ENCODE results near the gene PDX1. TPM values are rescaled to one million over a fixed set of nuclear protein-coding genes. Genes with fewer than 3 reads are reported as not detected.

PDX1 gene
- total and polyA plus RNA-seq, 9 of the 15 experiments (the other 6 are each of a cell fraction or from before 2014, with no cell fraction given) = not detected

DNA sequence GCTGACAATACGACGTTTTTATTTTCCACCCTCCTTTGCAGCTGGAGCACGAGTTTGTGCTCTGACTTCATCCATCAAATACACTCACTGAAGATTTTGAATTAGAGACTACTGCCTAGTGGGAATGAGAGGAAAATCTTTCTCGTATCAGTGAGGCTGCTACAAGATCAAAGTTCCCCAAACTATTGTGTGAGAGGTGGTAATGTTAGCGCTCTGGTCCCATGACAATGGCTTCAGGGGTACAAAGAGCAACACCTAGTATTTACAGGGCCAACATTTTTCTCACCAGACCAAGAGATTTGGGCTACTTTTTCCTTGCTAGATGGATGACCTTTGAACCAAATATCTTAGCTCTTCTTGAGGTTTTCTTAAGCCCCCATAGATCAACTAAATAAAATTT is 30.3 kb upstream of the PDX1 start:
- Histone ChIP-seq H3K27me3 (ENCODE audit: control insufficient read depth in 2 of 2, insufficient read depth in 2 of 2, low read length in 2 of 2) (no peaks in the 10 kb centered on the region), H3K4me1 (replicated peaks in 1 of 2; ENCODE audit: control insufficient read depth in 2 of 2, insufficient read depth in 2 of 2, low read length in 2 of 2) (no peaks in the 10 kb centered on the region), H4K20me1 (replicated peaks; ENCODE audit: control insufficient read depth, insufficient read depth, low read length) (no peaks in the 10 kb centered on the region), H3K27ac (ENCODE audit: extremely low read depth, low read depth, low read length) (no peak overlapping the region), H3K36me3 (ENCODE audit: control insufficient read depth, insufficient read depth, low read length) (no peaks in the 10 kb centered on the region), H2AFZ (ENCODE audit: low read depth, low read length) (no peak overlapping the region), H3K4me3 (no peak overlapping the region), H3K9me1 (ENCODE audit: control insufficient read depth, insufficient read depth, low read length) (no peaks in the 10 kb centered on the region), H3K9ac (ENCODE audit: insufficient read depth in 1 of 2, low read depth in 2 of 2, low read length in 2 of 2) (no peak overlapping the region), H3K9me3 (replicated peaks; ENCODE audit: control insufficient read depth, insufficient read depth, low read depth, low read length) (no peaks in the 10 kb centered on the region), H3K79me2 (ENCODE audit: control insufficient read depth, insufficient read depth, low read length) (no peaks in the 10 kb centered on the region), H3K4me2 (ENCODE audit: insufficient read depth, low read length) (no peak overlapping the region)
- ATAC-seq (no peak), DNase-seq (ENCODE audit: extremely low read depth in 1 of 4, low spot score in 3 of 4) (no peak), FAIRE-seq (no peak)
- 0% methylated on average over 4 of the region's 5 CpGs for WGBS (ENCODE audit: insufficient coverage, low coverage, missing lambda C conversion rate)
- BruUV-seq (replicated peaks) = no TSS peak
- TF ChIP-seq NBN (IDR thresholded peaks at IDR 0.05; ENCODE audit: low read depth) (no peak), BACH1 (tag; IDR thresholded peaks at IDR 0.05) (no peak), POLR3G (IDR thresholded peaks at IDR 0.05; ENCODE audit: extremely low read depth, insufficient read length, insufficient replicate concordance) (no peak), ZBTB1 (CRISPR knock-in tag; IDR thresholded peaks at IDR 0.05; ENCODE audit: borderline replicate concordance, low read depth) (no peak)
- intact Hi-C loops (cut with micrococcal nuclease) = no loop called here
- ChIA-PET POLR2A (no interaction called here), CTCF (ENCODE audit: low intra/inter-chr PET ratio) (no interaction called here)
- in situ Hi-C loops (cut with MboI) = no loop called here

DNA sequence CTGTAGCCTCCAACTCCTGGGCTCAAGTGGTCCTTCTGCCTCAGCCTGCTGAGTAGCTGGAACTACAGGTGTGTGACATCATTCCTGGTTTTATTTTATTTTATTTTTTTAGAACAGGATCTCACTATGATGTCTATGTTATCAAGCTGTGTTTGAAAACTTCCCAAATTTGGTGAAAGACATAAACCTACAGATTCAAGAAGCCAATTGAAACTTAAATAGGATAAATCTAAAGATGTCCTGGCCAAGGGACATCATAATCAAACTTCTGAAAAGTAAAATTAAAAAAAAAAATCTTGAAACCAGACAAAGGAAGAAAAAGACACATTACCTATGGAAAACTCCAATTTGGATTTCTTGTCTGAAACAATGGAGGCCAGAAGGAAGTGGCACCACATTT is 23.1 kb upstream of the PDX1 start:
- no peak for ATAC-seq
- in situ Hi-C loops (cut with MboI) (no loop called here), intact Hi-C loops (cut with micrococcal nuclease) (no loop called here)
- Histone ChIP-seq H3K9me3 (replicated peaks; ENCODE audit: control insufficient read depth, insufficient read depth, low read depth, low read length) (no peaks in the 10 kb centered on the region), H3K27ac (ENCODE audit: extremely low read depth, low read depth, low read length) (no peak overlapping the region), H3K4me3 (no peak overlapping the region), H3K36me3 (ENCODE audit: control insufficient read depth, insufficient read depth, low read length) (no peaks in the 10 kb centered on the region), H2AFZ (ENCODE audit: low read depth, low read length) (no peak overlapping the region), H4K20me1 (replicated peaks; ENCODE audit: control insufficient read depth, insufficient read depth, low read length) (no peaks in the 10 kb centered on the region), H3K9ac (ENCODE audit: insufficient read depth in 1 of 2, low read depth in 2 of 2, low read length in 2 of 2) (no peak overlapping the region), H3K79me2 (ENCODE audit: control insufficient read depth, insufficient read depth, low read length) (no peaks in the 10 kb centered on the region), H3K4me1 (replicated peaks in 1 of 2; ENCODE audit: control insufficient read depth in 2 of 2, insufficient read depth in 2 of 2, low read length in 2 of 2) (no peaks in the 10 kb centered on the region), H3K4me2 (ENCODE audit: insufficient read depth, low read length) (no peak overlapping the region), H3K27me3 (ENCODE audit: control insufficient read depth in 2 of 2, insufficient read depth in 2 of 2, low read length in 2 of 2) (no peaks in the 10 kb centered on the region), H3K9me1 (ENCODE audit: control insufficient read depth, insufficient read depth, low read length) (no peaks in the 10 kb centered on the region)
- DNase-seq (ENCODE audit: extremely low read depth in 1 of 4, low spot score in 3 of 4) = no peak
- no TSS peak for BruUV-seq (replicated peaks)
- CTCF ChIA-PET (ENCODE audit: low intra/inter-chr PET ratio) = no interaction called here
- POLR2A ChIA-PET = no interaction called here
- FAIRE-seq = no peak
- TF ChIP-seq BRCA1 (IDR thresholded peaks at IDR 0.05) (no peak), BRCA1 (CRISPR knock-in tag; IDR thresholded peaks at IDR 0.05) (no peak), ELF4 (CRISPR knock-in tag; IDR thresholded peaks at IDR 0.05) (no peak), SNIP1 (IDR thresholded peaks at IDR 0.05; ENCODE audit: low read depth) (no peak), CBFB (CRISPR knock-in tag; IDR thresholded peaks at IDR 0.05) (no peak), SAP30 (IDR thresholded peaks at IDR 0.05; ENCODE audit: borderline replicate concordance, insufficient read depth, low read depth, low read length, poor library complexity, severe bottlenecking) (no peak), ZNF384 (IDR thresholded peaks at IDR 0.05; ENCODE audit: low read depth, low read length) (no peak)
- TF ChIP-seq, protein P1, sequence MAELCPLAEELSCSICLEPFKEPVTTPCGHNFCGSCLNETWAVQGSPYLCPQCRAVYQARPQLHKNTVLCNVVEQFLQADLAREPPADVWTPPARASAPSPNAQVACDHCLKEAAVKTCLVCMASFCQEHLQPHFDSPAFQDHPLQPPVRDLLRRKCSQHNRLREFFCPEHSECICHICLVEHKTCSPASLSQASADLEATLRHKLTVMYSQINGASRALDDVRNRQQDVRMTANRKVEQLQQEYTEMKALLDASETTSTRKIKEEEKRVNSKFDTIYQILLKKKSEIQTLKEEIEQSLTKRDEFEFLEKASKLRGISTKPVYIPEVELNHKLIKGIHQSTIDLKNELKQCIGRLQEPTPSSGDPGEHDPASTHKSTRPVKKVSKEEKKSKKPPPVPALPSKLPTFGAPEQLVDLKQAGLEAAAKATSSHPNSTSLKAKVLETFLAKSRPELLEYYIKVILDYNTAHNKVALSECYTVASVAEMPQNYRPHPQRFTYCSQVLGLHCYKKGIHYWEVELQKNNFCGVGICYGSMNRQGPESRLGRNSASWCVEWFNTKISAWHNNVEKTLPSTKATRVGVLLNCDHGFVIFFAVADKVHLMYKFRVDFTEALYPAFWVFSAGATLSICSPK (IDR thresholded peaks at IDR 0.05; ENCODE audit: borderline replicate concordance) = no peak
- TF ChIP-seq, protein P2, sequence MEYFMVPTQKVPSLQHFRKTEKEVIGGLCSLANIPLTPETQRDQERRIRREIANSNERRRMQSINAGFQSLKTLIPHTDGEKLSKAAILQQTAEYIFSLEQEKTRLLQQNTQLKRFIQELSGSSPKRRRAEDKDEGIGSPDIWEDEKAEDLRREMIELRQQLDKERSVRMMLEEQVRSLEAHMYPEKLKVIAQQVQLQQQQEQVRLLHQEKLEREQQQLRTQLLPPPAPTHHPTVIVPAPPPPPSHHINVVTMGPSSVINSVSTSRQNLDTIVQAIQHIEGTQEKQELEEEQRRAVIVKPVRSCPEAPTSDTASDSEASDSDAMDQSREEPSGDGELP (CRISPR knock-in tag; IDR thresholded peaks at IDR 0.05; ENCODE audit: borderline replicate concordance) = no peak

Measured in K562 (cell line).